ENCODE data around the gene ARID3B. TPM values are rescaled to one million over a fixed set of nuclear protein-coding genes. Genes with fewer than 3 reads are reported as not detected.
A peak's percentile ranks its signal among the peaks of the same experiment; 100 is the strongest.

The ARID3B gene
- total and polyA plus RNA-seq, 2 of the 13 experiments (the other 11 are each of a cell fraction or from before 2014, with no cell fraction given) = 5.3 to 12.8 TPM

- TF ChIP-seq ZBTB33 (CRISPR knock-in tag; IDR thresholded peaks at IDR 0.05) (peak; percentile 76), ZNF101 (CRISPR knock-in tag; IDR thresholded peaks at IDR 0.05; ENCODE audit: borderline replicate concordance, low read depth) (no peak), SRSF9 (IDR thresholded peaks at IDR 0.05; ENCODE audit: borderline replicate concordance, insufficient read depth, low read depth, low read length, poor library complexity, severe bottlenecking) (no peak), ZBTB4 (CRISPR knock-in tag; IDR thresholded peaks at IDR 0.05; ENCODE audit: borderline replicate concordance) (peak; percentile 53; the same call in 1 of the 2 replicates), CCAR2 (optimal IDR thresholded peaks at IDR 0.05; ENCODE audit: low read depth, low read length) (no peak), CREB1 (IDR thresholded peaks at IDR 0.05) (no peak), CREB1 (CRISPR knock-in tag; IDR thresholded peaks at IDR 0.05) (no peak), TCF7L2 (IDR thresholded peaks at IDR 0.05; ENCODE audit: low read depth, low read length) (no peak), ZNF574 (CRISPR knock-in tag; IDR thresholded peaks at IDR 0.05) (peak; percentile 70; the same call in 1 of the 2 replicates), ZFP36L1 (CRISPR knock-in tag; IDR thresholded peaks at IDR 0.05) (no peak), ZBTB25 (CRISPR knock-in tag; IDR thresholded peaks at IDR 0.05) (0 out of 2 replicates have a peak, but pooled peaks have one; percentile 38), ZNF576 (CRISPR knock-in tag; IDR thresholded peaks at IDR 0.05) (no peak), ZFAT (CRISPR knock-in tag; conservative IDR thresholded peaks at IDR 0.05) (no peak), ISL2 (CRISPR knock-in tag; IDR thresholded peaks at IDR 0.05) (no peak), YEATS4 (CRISPR knock-in tag; IDR thresholded peaks at IDR 0.05; ENCODE audit: borderline replicate concordance) (no peak)
Observed at GRCh38 chr15:74620636-74621545, 79.9 kb downstream of the ARID3B start (continued).

Data from HepG2 (cell line).